Kidney (tissue), 14 donors: ENCODE data around the gene ANKRD6. TPM values are rescaled to one million over a fixed set of nuclear protein-coding genes. Genes with fewer than 3 reads are reported as not detected.
A peak's percentile ranks its signal among the peaks of the same experiment; 100 is the strongest.

ENCODE experiments used
- DNase-seq, 5 donors: peaks; one replicate each; pipeline ENCODE4 v3.0.0-alpha.2; 2013 to 2020
- FAIRE-seq: peaks from 2 replicates; lab custom pipeline; 2012; peaks lifted over from hg19 to GRCh38; lab: Jason Lieb, UNC
- H3K27ac ChIP-seq, 2 donors: one replicate each; pipeline ENCODE4 v1.7.0; 2013; ENCODE audit warnings: low read depth in 2 of 2, low read length in 2 of 2, inconsistent platforms in 1 of 2
- H3K27me3 ChIP-seq: one replicate; pipeline ENCODE4 v1.7.1; 2013; ENCODE audit warnings: low read length, inconsistent platforms; ENCODE audit not compliant: control insufficient read depth, insufficient read depth
- H3K36me3 ChIP-seq, 3 donors: one replicate each; pipeline versions ENCODE4 v1.7.0 to v1.7.1; 2013; ENCODE audit warnings: low read length in 3 of 3, control low read depth in 1 of 3, inconsistent platforms in 1 of 3; ENCODE audit not compliant: insufficient read depth in 3 of 3, control insufficient read depth in 2 of 3
- H3K4me1 ChIP-seq, 3 donors: one replicate each; pipeline versions ENCODE4 v1.7.0 to v1.7.1; 2013; ENCODE audit warnings: low read length in 3 of 3, inconsistent platforms in 1 of 3, low read depth in 1 of 3; ENCODE audit not compliant: control insufficient read depth in 2 of 3, insufficient read depth in 2 of 3
- H3K4me3 ChIP-seq, 3 donors: one replicate each; pipeline versions ENCODE4 v1.7.0 to v1.8.1; 2013; ENCODE audit warnings: low read length in 3 of 3, control low read depth in 1 of 3, inconsistent platforms in 1 of 3
- H3K9ac ChIP-seq, 3 donors: one replicate each; pipeline versions ENCODE4 v1.7.0 to v1.7.1; 2013; ENCODE audit warnings: low read length in 3 of 3, control low read depth in 1 of 3, inconsistent platforms in 1 of 3
- H3K9me3 ChIP-seq, 3 donors: one replicate each; pipeline versions ENCODE4 v1.7.0 to v1.7.1; 2013; ENCODE audit warnings: low read length in 3 of 3, control low read depth in 1 of 3, inconsistent platforms in 1 of 3; ENCODE audit not compliant: control insufficient read depth in 2 of 3, insufficient read depth in 1 of 3
- CTCF ChIP-seq: IDR thresholded peaks from 3 replicates; pipeline ENCODE4 v1.5.1; 2012; ENCODE audit warnings: mild to moderate bottlenecking, moderate library complexity, borderline replicate concordance; ENCODE audit not compliant: insufficient read depth; ENCODE audit errors: extremely low read depth
- intact Hi-C: fragments of 100-400 bp; cut with DNase I; formaldehyde crosslinking; loops from one replicate; pipeline ENCODE4 v1.11.1; 2022
- polyA plus RNA-seq: library from polyadenylated mRNA; stranded (reverse); fragments of 350-450 nt; fragmentation: Illumina TruSeq; extraction: RNeasy Lipid Tissue Mini Kit (QIAGEN cat#74804); gene quantifications from one replicate; pipeline ENCODE4 v1.2.3, GENCODE V29; 2014; ENCODE audit warnings: low read depth, low replicate concordance; ENCODE audit not compliant: insufficient read depth
- total RNA-seq: library from RNA; stranded (reverse); fragmentation: NEBNext Ultra II Directional; extraction: Animal tissue kit (Norgen Biotek cat#: 25700); gene quantifications from one replicate; pipeline ENCODE4 v1.2.1, GENCODE V29; 2021
- donor health status: control.
- donor health status: control.
- donor health status: control.
- donor health status: control.
- donor health status: control.
- donor health status: DM: yes; HTN: yes; CAD: no.
- donor health status: Normal renal cell carcinoma (clear cell type).

Gene ANKRD6
- total and polyA plus RNA-seq, 2 donors from 2014 or later: 10.3 to 29.5 TPM

- Histone ChIP-seq H3K27me3 (no peaks in the 10 kb centered on the region), H3K36me3 (no peaks in the 10 kb centered on the region), H3K4me1 (peaks cover 0 to 11% (median 6%) of the 10 kb centered on the region in 3 donors), H3K27ac (peak overlapping the region; percentile 92), H3K9ac (peak overlapping the region; percentile 34 to 85 (median 81)), H3K9me3 (no peaks in the 10 kb centered on the region), H3K4me3 (peak overlapping the region; percentile 61 to 73 (median 65))
- FAIRE-seq (no peak), DNase-seq (peak in 1 of 5 donors; percentile 63)
- intact Hi-C loops: no loop called here
- TF ChIP-seq CTCF: no peak
These were observed 22.2 kb upstream of the ANKRD6 start for GRCh38 chr6:89410788-89411144.

GRCh38 chr6:89411145-89412070 is 21.5 kb upstream of the ANKRD6 start:
- intact Hi-C loops: no loop called here

GRCh38 chr6:89412071-89413005 is 20.6 kb upstream of the ANKRD6 start, which contains the start of gene RRAGD:
Gene RRAGD (minus strand): TSS chr6:89412273. CDS start chr6:89411993, 280 bp downstream.
- Histone ChIP-seq H3K9ac (peak within 1 kb of the TSS in 2 of 3 donors; percentile 83 to 85), H3K4me3 (peak within 1 kb of the TSS; percentile 61 to 73 (median 70)), H3K4me1 (peaks cover 0 to 9% (median 6%) of the 10 kb centered on the region in 3 donors), H3K36me3 (no peaks in the 10 kb centered on the region), H3K9me3 (no peaks in the 10 kb centered on the region), H3K27me3 (no peaks in the 10 kb centered on the region), H3K27ac (peak within 1 kb of the TSS; percentile 92)
- no peak for TF ChIP-seq CTCF
- DNase-seq (peak; percentile 81 to 92 (median 88)), FAIRE-seq (no peak)
- intact Hi-C loops: no loop called here

More at GRCh38 chr6:89411145-89412070, 21.5 kb upstream of the ANKRD6 start:
- FAIRE-seq: no peak
- no peak for TF ChIP-seq CTCF
- Histone ChIP-seq H3K27ac (peak overlapping the region; percentile 92), H3K9ac (peak overlapping the region; percentile 34 to 85 (median 81)), H3K36me3 (no peaks in the 10 kb centered on the region), H3K27me3 (no peaks in the 10 kb centered on the region), H3K9me3 (no peaks in the 10 kb centered on the region), H3K4me3 (peak overlapping the region; percentile 61 to 73 (median 65)), H3K4me1 (peaks cover 0 to 9% (median 6%) of the 10 kb centered on the region in 3 donors)
- DNase-seq: peak; percentile 64 to 84 (median 70)
